Right ventricle myocardium superior (tissue), 1 donor: ENCODE measurements around the gene EPS8L1. TPM values are rescaled to one million over a fixed set of nuclear protein-coding genes. Genes with fewer than 3 reads are reported as not detected.
"Not testable (repeated sequence)": the region's sequence is repeated elsewhere in the genome, so short reads cannot be mapped to it uniquely, and the experiment has no call there.

Experiments
- ATAC-seq: fragments of 200-7000 bp; cut with Tn5 transposase; one replicate; pipeline ENCODE4 v1.9.1; 2020; ENCODE audit warnings: mild to moderate bottlenecking; ENCODE audit not compliant: poor library complexity
- DNase-seq: peaks from one replicate; pipeline ENCODE4 v3.0.0-alpha.2; 2020
- intact Hi-C: fragments of 100-400 bp; cut with DNase I; formaldehyde crosslinking; loops from one replicate; pipeline ENCODE4 v1.11.2; 2022
- total RNA-seq: library from RNA; stranded (reverse); fragmentation: NEBNext Ultra II Directional; extraction: Animal tissue kit (Norgen Biotek cat#: 25700); gene quantifications from one replicate; pipeline ENCODE4 v1.2.1, GENCODE V29; 2021
- donor health status: DM: no; HTN: yes; CAD: no; lungs with severe emphysema.

EPS8L1 gene
- total RNA-seq, 1 donor from 2014 or later: 0.83 TPM

GRCh38 chr19:55107252-55107651 is 31.6 kb downstream of the EPS8L1 start:
- ATAC-seq, DNase-seq, intact Hi-C loops: not testable (repeated sequence)

GRCh38 chr19:55109527-55110291 is 34.0 kb downstream of the EPS8L1 start:
- intact Hi-C loops: no loop called here
- no peak for ATAC-seq
- no peak for DNase-seq

GRCh38 chr19:55111238-55111831 is 35.7 kb downstream of the EPS8L1 start:
- no peak for ATAC-seq
- intact Hi-C loops: no loop called here
- DNase-seq: no peak

- no peak for DNase-seq
- ATAC-seq: no peak
- intact Hi-C loops: no loop called here
Measured at GRCh38 chr19:55112246-55112776, 36.6 kb downstream of the EPS8L1 start.

GRCh38 chr19:55112777-55113569 is 37.3 kb downstream of the EPS8L1 start:
- DNase-seq (no peak), ATAC-seq (peak; percentile 4)
- intact Hi-C loops: no loop called here

GRCh38 chr19:55113570-55114039 is 37.9 kb downstream of the EPS8L1 start:
- intact Hi-C loops: no loop called here
- peak; percentile 92 for DNase-seq
- peak; percentile 66 for ATAC-seq

GRCh38 chr19:55114566-55115145 is 39.0 kb downstream of the EPS8L1 start:
- intact Hi-C loops: no loop called here
- DNase-seq (no peak), ATAC-seq (no peak)

- DNase-seq (no peak), ATAC-seq (no peak)
- intact Hi-C loops: no loop called here
Measured at GRCh38 chr19:55115446-55116065, 39.9 kb downstream of the EPS8L1 start.

GRCh38 chr19:55116232-55116858 is 40.7 kb downstream of the EPS8L1 start:
- peak; percentile 84 for DNase-seq
- intact Hi-C loops: no loop called here
- peak; percentile 23 for ATAC-seq

- intact Hi-C loops: no loop called here
- DNase-seq (peak; percentile 56), ATAC-seq (no peak)
Measured at GRCh38 chr19:55116859-55117662, 41.4 kb downstream of the EPS8L1 start, which contains the start of gene PPP1R12C. PPP1R12C (minus strand) TSS chr19:55117637; CDS start chr19:55117543, 94 bp downstream.

GRCh38 chr19:55117663-55118391 is 42.2 kb downstream of the EPS8L1 start:
- peak; percentile 99 for DNase-seq
- intact Hi-C loops: no loop called here
- ATAC-seq: peak; percentile 84

- intact Hi-C loops: no loop called here
- DNase-seq (peak; percentile 76), ATAC-seq (peak; percentile 36)
Measured at GRCh38 chr19:55118401-55118991, 42.8 kb downstream of the EPS8L1 start.

GRCh38 chr19:55119053-55119452 is 43.4 kb downstream of the EPS8L1 start:
- ATAC-seq (no peak), DNase-seq (no peak)
- intact Hi-C loops: no loop called here

- intact Hi-C loops: no loop called here
- DNase-seq (no peak), ATAC-seq (no peak)
Measured at GRCh38 chr19:55131421-55131820, 55.8 kb downstream of the EPS8L1 start.

GRCh38 chr19:55132453-55133129 is 56.9 kb downstream of the EPS8L1 start:
- DNase-seq (no peak), ATAC-seq (no peak)
- intact Hi-C loops: no loop called here
